ENCODE data around the gene OR2M3. TPM values are rescaled to one million over a fixed set of nuclear protein-coding genes. Genes with fewer than 3 reads are reported as not detected.

Gene OR2M3
- total and polyA plus RNA-seq, 2 of the 8 experiments (the other 6 are each of a cell fraction or from before 2014, with no cell fraction given): not detected

Other genes starting within 250 kb of the OR2M3 start
- gene OR2L8, start 248.4 kb upstream of the OR2M3 start, total RNA-seq (2021; fragmentation: NEBNext Ultra II Directional; extraction: Animal tissue kit (Norgen Biotek cat#: 25700)): not detected in 2 replicates
- gene OR2L8, start 248.4 kb upstream of the OR2M3 start, polyA plus RNA-seq (2011; rRNA removed): not detected in 2 replicates
- gene OR2AK2, start 232.0 kb upstream of the OR2M3 start, total RNA-seq (2021; fragmentation: NEBNext Ultra II Directional; extraction: Animal tissue kit (Norgen Biotek cat#: 25700)): not detected in 2 replicates
- gene OR2AK2, start 232.0 kb upstream of the OR2M3 start, polyA plus RNA-seq (2011; rRNA removed): not detected in 2 replicates
- gene OR2L5, start 183.6 kb upstream of the OR2M3 start, total RNA-seq (2021; fragmentation: NEBNext Ultra II Directional; extraction: Animal tissue kit (Norgen Biotek cat#: 25700)): not detected in 2 replicates
- gene OR2L5, start 183.6 kb upstream of the OR2M3 start, polyA plus RNA-seq (2011; rRNA removed): not detected in 2 replicates
- 0.10 TPM in 1 of 2 replicates, not detected in the other for gene OR2L2, start 167.2 kb upstream of the OR2M3 start, total RNA-seq (2021; fragmentation: NEBNext Ultra II Directional; extraction: Animal tissue kit (Norgen Biotek cat#: 25700))
- gene OR2L2, start 167.2 kb upstream of the OR2M3 start, polyA plus RNA-seq (2011; rRNA removed): not detected in 2 replicates
- gene OR2L3, start 150.4 kb upstream of the OR2M3 start, total RNA-seq (2021; fragmentation: NEBNext Ultra II Directional; extraction: Animal tissue kit (Norgen Biotek cat#: 25700)): not detected in 2 replicates
- gene OR2L3, start 150.4 kb upstream of the OR2M3 start, polyA plus RNA-seq (2011; rRNA removed): not detected in 2 replicates
- gene OR2L13, start 102.1 kb upstream of the OR2M3 start, total RNA-seq (2021; fragmentation: NEBNext Ultra II Directional; extraction: Animal tissue kit (Norgen Biotek cat#: 25700)): not detected in 2 replicates
- not detected in 2 replicates for gene OR2L13, start 102.1 kb upstream of the OR2M3 start, polyA plus RNA-seq (2011; rRNA removed)
- gene OR2M5, start 52.1 kb upstream of the OR2M3 start, total RNA-seq (2021; fragmentation: NEBNext Ultra II Directional; extraction: Animal tissue kit (Norgen Biotek cat#: 25700)): not detected in 2 replicates
- gene OR2M5, start 52.1 kb upstream of the OR2M3 start, polyA plus RNA-seq (2011; rRNA removed): not detected in 2 replicates
- not detected in 2 replicates for gene OR2M2, start 22.4 kb upstream of the OR2M3 start, total RNA-seq (2021; fragmentation: NEBNext Ultra II Directional; extraction: Animal tissue kit (Norgen Biotek cat#: 25700))
- not detected in 2 replicates for gene OR2M2, start 22.4 kb upstream of the OR2M3 start, polyA plus RNA-seq (2011; rRNA removed)
- gene OR2M4, start 34.2 kb downstream of the OR2M3 start, total RNA-seq (2021; fragmentation: NEBNext Ultra II Directional; extraction: Animal tissue kit (Norgen Biotek cat#: 25700)): not detected in 2 replicates
- not detected in 2 replicates for gene OR2M4, start 34.2 kb downstream of the OR2M3 start, polyA plus RNA-seq (2011; rRNA removed)
- gene OR2T33, start 80.7 kb downstream of the OR2M3 start, total RNA-seq (2021; fragmentation: NEBNext Ultra II Directional; extraction: Animal tissue kit (Norgen Biotek cat#: 25700)): not detected in 2 replicates
- not detected in 2 replicates for gene OR2T33, start 80.7 kb downstream of the OR2M3 start, polyA plus RNA-seq (2011; rRNA removed)
- gene OR2T12, start 106.2 kb downstream of the OR2M3 start, total RNA-seq (2021; fragmentation: NEBNext Ultra II Directional; extraction: Animal tissue kit (Norgen Biotek cat#: 25700)): not detected in 2 replicates
- gene OR2T12, start 106.2 kb downstream of the OR2M3 start, polyA plus RNA-seq (2011; rRNA removed): not detected in 2 replicates
- gene OR2M7, start 127.3 kb downstream of the OR2M3 start, total RNA-seq (2021; fragmentation: NEBNext Ultra II Directional; extraction: Animal tissue kit (Norgen Biotek cat#: 25700)): not detected in 2 replicates
- not detected in 2 replicates for gene OR2M7, start 127.3 kb downstream of the OR2M3 start, polyA plus RNA-seq (2011; rRNA removed)
- gene OR14C36, start 151.5 kb downstream of the OR2M3 start, total RNA-seq (2021; fragmentation: NEBNext Ultra II Directional; extraction: Animal tissue kit (Norgen Biotek cat#: 25700)): not detected in 2 replicates
- not detected in 2 replicates for gene OR14C36, start 151.5 kb downstream of the OR2M3 start, polyA plus RNA-seq (2011; rRNA removed)
- not detected in 2 replicates for gene OR2T4, start 164.4 kb downstream of the OR2M3 start, total RNA-seq (2021; fragmentation: NEBNext Ultra II Directional; extraction: Animal tissue kit (Norgen Biotek cat#: 25700))
- gene OR2T4, start 164.4 kb downstream of the OR2M3 start, polyA plus RNA-seq (2011; rRNA removed): not detected in 2 replicates
- not detected in 2 replicates for gene OR2T6, start 178.5 kb downstream of the OR2M3 start, total RNA-seq (2021; fragmentation: NEBNext Ultra II Directional; extraction: Animal tissue kit (Norgen Biotek cat#: 25700))
- not detected in 2 replicates for gene OR2T6, start 178.5 kb downstream of the OR2M3 start, polyA plus RNA-seq (2011; rRNA removed)
- gene OR2T1, start 205.8 kb downstream of the OR2M3 start, total RNA-seq (2021; fragmentation: NEBNext Ultra II Directional; extraction: Animal tissue kit (Norgen Biotek cat#: 25700)): not detected in 2 replicates
- not detected in 2 replicates for gene OR2T1, start 205.8 kb downstream of the OR2M3 start, polyA plus RNA-seq (2011; rRNA removed)
- not detected in 2 replicates for gene OR2T2, start 248.4 kb downstream of the OR2M3 start, total RNA-seq (2021; fragmentation: NEBNext Ultra II Directional; extraction: Animal tissue kit (Norgen Biotek cat#: 25700))
- not detected in 2 replicates for gene OR2T2, start 248.4 kb downstream of the OR2M3 start, polyA plus RNA-seq (2011; rRNA removed)